Adipocyte (in vitro differentiated cells): ENCODE measurements around the gene SLC25A19.

ENCODE experiments used
- DNase-seq: peaks from one replicate; pipeline ENCODE4 v3.0.0-alpha.2; 2015; ENCODE audit warnings: low read depth
- H3K27me3 ChIP-seq: replicated peaks from 2 replicates; pipeline ENCODE4 v1.7.0; 2013; ENCODE audit warnings: mild to moderate bottlenecking, low read length, moderate library complexity; ENCODE audit not compliant: control insufficient read depth, insufficient read depth
- H3K36me3 ChIP-seq: 2 replicates; pipeline ENCODE4 v1.7.0; 2013; ENCODE audit warnings: low read length, mild to moderate bottlenecking, moderate library complexity; ENCODE audit not compliant: control insufficient read depth, insufficient read depth, severe bottlenecking
- H3K4me1 ChIP-seq: 2 replicates; pipeline ENCODE4 v1.7.0; 2013; ENCODE audit warnings: mild to moderate bottlenecking, low read length, moderate library complexity; ENCODE audit not compliant: control insufficient read depth, insufficient read depth
- H3K4me3 ChIP-seq: 2 replicates; pipeline ENCODE4 v1.7.0; 2013; ENCODE audit warnings: mild to moderate bottlenecking, low read length, moderate library complexity
- H3K9ac ChIP-seq: 2 replicates; pipeline ENCODE4 v1.7.0; 2013; ENCODE audit warnings: mild to moderate bottlenecking, low read length, moderate library complexity
- H3K9me3 ChIP-seq: 2 replicates; pipeline ENCODE4 v1.7.0; 2013; ENCODE audit warnings: mild to moderate bottlenecking, low read length, moderate library complexity; ENCODE audit not compliant: control insufficient read depth

The SLC25A19 gene

DNA sequence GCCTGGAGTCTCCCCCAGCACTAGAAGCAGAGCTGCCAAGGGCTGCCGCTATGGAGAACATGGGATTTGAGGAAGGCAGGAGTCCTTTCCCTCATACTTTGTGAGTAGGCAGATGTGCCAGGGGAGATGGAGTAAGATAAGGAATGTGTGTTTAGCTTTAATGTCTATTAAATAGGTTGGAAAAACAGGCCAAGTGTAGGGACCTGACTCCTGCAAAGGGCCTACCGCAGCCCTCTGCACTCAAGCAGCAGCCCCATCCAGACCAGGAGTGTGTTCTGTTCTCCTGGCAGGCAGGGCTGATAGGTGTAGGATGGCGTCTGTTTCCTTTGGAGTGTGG, 16.4 kb downstream of the SLC25A19 start:
- Histone ChIP-seq H3K4me1 (peaks cover 44% of the 10 kb centered on the region), H3K27me3 (no peaks in the 10 kb centered on the region), H3K4me3 (no peak overlapping the region), H3K9me3 (no peaks in the 10 kb centered on the region), H3K9ac (no peak overlapping the region), H3K36me3 (peaks cover 5% of the 10 kb centered on the region)
- no peak for DNase-seq

DNA sequence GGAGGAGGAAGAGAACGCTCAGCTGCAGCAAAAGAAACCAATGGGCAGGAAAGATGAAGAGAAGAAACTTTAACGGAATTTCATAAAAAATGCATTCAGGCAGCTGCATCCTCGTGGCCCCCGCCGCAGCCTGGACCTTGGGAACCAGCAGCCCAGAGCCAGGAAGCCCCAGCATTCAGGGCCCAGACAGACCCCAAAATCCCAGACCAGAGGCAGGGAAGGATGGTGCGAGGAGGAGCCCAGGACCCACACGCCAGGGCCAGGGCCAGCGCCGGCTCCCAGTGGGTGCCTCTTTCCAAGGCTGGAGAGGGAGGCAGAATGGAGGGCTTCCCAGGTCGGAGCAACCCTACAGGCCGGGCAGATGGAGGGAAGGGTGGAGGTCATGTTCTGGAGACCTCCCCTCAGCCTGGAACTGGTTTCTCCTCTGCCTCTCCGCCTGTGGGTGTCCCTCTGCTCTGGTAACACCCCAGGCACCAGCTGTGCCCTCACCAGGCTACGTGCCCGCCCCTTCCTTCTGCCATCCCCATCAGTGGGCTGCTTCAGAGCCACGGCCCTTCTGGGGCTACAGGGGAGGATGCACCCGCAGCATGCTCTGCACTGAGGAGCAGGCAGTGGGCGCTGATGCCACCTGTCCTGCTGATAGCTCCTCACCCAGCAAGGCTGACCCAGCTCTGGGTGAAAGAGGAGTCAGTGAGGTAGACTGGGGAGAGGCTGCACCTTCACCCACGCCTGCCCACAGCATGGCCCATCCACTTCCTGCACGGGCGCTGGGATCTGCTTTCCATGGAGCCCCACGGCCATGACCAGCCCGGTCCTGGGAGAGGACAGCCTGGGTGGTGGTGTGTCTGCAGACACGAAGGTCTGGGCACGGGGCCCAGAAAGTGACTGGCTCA, 17.0 kb downstream of the SLC25A19 start:
- Histone ChIP-seq H3K27me3 (no peaks in the 10 kb centered on the region), H3K4me3 (peak overlapping the region; percentile 81), H3K9ac (peak overlapping the region; percentile 89), H3K36me3 (peaks cover 3% of the 10 kb centered on the region), H3K4me1 (peaks cover 42% of the 10 kb centered on the region), H3K9me3 (no peaks in the 10 kb centered on the region)
- peak; percentile 18 for DNase-seq

- H3K4me3 ChIP-seq, result peak overlapping the region; percentile 86
- peak; percentile 94 for DNase-seq
- peak overlapping the region; percentile 89 for H3K9ac ChIP-seq
- H3K36me3 ChIP-seq, result peaks cover 6% of the 10 kb centered on the region
- no peaks in the 10 kb centered on the region for H3K27me3 ChIP-seq
- peaks cover 44% of the 10 kb centered on the region for H3K4me1 ChIP-seq
- no peaks in the 10 kb centered on the region for H3K9me3 ChIP-seq
Measured at GRCh38 chr17:75271233-75271954, 17.8 kb downstream of the SLC25A19 start.

DNA sequence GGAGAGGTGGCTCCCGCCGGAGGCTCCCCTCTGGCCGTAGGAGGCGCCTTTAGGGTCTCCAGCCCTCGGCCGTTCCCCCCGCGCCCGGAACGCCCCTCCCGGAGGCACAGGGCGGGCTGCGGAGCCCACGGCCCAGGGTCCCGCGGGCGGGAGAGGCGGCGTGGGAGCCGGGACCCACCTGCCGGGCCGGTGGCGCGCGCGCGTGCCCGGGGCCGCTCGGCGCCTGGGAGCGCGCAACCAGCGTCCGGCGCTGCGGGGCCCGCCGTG, 18.3 kb downstream of the SLC25A19 start, which contains the start of gene MIF4GD:
Gene MIF4GD, minus strand, starts transcription at position 266 of the 267 bp plus-strand sequence. CDS start 1,036 bp downstream, outside the sequence.
- H3K4me1 ChIP-seq, result peaks cover 44% of the 10 kb centered on the region
- DNase-seq, result no peak
- peaks cover 11% of the 10 kb centered on the region for H3K36me3 ChIP-seq
- peak within 1 kb of the TSS; percentile 89 for H3K9ac ChIP-seq
- H3K4me3 ChIP-seq, result peak within 1 kb of the TSS; percentile 86
- no peaks in the 10 kb centered on the region for H3K27me3 ChIP-seq
- no peaks in the 10 kb centered on the region for H3K9me3 ChIP-seq

DNA sequence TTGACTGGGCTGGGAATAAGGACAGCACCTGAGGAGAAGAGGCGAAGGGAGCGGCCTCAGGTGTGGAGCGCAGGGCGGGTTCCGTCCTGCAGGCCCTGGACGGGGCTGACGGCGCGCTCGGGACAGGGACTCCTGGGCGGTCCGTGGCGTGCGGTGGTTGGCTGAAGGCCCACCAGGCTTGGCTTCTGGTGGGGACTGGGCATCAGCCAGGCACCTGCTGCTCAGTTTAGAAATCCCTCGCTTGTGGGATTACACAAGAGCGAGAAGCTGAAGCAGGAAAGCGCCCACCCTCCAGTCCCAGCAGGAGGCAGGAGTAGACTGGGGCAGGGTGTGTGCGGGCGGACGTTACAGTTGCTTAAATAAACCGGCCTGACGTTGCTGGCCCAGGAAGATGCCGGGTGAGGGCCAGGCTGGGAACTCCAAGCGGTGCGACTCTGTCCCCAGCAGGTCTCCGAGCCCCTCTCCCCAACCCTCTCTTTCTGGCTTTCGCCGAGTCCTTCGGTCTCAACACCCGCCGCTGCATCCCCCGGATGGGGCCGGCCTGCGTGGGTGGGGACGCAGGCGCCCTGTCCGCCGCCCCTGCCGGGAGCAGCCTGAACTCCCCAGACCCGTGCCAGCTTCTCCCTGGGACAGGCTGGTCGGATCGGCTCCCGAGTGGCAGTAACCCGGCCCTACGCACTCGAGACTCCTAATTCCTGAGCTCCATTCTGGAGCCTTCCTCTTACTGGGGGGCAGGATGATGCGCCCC, 18.8 kb downstream of the SLC25A19 start:
- peak; percentile 86 for DNase-seq
- Histone ChIP-seq H3K9ac (peak overlapping the region; percentile 89), H3K9me3 (no peaks in the 10 kb centered on the region), H3K4me1 (peaks cover 44% of the 10 kb centered on the region), H3K4me3 (peak overlapping the region; percentile 86), H3K36me3 (peaks cover 16% of the 10 kb centered on the region), H3K27me3 (no peaks in the 10 kb centered on the region)

GRCh38 chr17:75269844-75270217, 19.4 kb downstream of the SLC25A19 start:
- no peak for DNase-seq
- peaks cover 44% of the 10 kb centered on the region for H3K4me1 ChIP-seq
- H3K36me3 ChIP-seq, result peaks cover 20% of the 10 kb centered on the region
- H3K9me3 ChIP-seq, result no peaks in the 10 kb centered on the region
- H3K4me3 ChIP-seq, result peak overlapping the region; percentile 86
- no peaks in the 10 kb centered on the region for H3K27me3 ChIP-seq
- peak overlapping the region; percentile 89 for H3K9ac ChIP-seq

GRCh38 chr17:75267411-75268232, 21.6 kb downstream of the SLC25A19 start:
- Histone ChIP-seq H3K9ac (no peak overlapping the region), H3K9me3 (no peaks in the 10 kb centered on the region), H3K27me3 (no peaks in the 10 kb centered on the region), H3K4me3 (no peak overlapping the region), H3K4me1 (peaks cover 32% of the 10 kb centered on the region), H3K36me3 (peaks cover 31% of the 10 kb centered on the region)
- no peak for DNase-seq

- DNase-seq, result no peak
- Histone ChIP-seq H3K9ac (no peak overlapping the region), H3K36me3 (peaks cover 31% of the 10 kb centered on the region), H3K4me1 (peaks cover 32% of the 10 kb centered on the region), H3K4me3 (no peak overlapping the region), H3K27me3 (no peaks in the 10 kb centered on the region), H3K9me3 (no peaks in the 10 kb centered on the region)
Measured at GRCh38 chr17:75267153-75267410, 22.2 kb downstream of the SLC25A19 start.

DNA sequence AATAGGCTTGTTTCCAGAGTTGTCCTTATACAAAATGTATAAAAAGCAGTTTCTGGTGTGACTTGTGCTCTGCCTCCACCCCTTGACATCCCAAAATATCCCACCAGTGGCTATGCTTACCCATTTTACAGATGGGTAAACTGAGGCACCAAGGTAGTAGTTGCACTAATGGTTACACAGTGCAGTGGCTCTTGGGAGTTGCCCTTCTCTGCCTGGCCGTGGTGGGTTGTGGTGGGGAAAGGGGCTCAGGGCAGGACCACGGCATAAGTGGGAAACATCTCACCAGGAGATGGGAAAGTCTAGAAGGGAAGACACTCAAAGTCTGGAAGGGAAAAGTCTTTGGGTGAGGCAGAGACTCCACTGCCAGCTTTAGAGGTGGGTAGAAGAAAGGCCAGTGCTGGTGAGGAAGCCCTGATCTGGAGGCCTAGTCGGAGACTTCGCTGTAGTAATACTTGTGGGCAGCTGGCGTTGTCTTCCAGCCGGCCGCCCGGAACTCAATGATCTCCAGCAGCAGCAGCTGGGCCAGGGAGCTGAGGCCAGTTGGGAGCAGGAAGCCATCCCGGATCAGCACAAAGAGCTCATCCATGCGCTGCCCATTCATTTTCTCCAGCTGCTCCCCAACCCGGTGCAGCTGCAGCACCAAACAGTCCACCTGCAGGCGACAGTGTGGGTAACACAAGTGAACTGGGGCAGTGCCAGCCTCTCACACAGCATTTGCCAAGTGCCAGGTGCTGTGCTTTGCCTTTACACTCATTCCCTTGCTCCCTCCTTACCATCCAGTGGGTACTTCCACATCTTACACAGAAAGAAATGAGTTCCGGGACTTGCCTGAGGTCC, 22.7 kb downstream of the SLC25A19 start:
- Histone ChIP-seq H3K9ac (no peak overlapping the region), H3K4me1 (peaks cover 26% of the 10 kb centered on the region), H3K36me3 (peaks cover 31% of the 10 kb centered on the region), H3K27me3 (no peaks in the 10 kb centered on the region), H3K9me3 (no peaks in the 10 kb centered on the region), H3K4me3 (no peak overlapping the region)
- DNase-seq, result no peak

- Histone ChIP-seq H3K27me3 (no peaks in the 10 kb centered on the region), H3K4me3 (no peak overlapping the region), H3K9me3 (no peaks in the 10 kb centered on the region), H3K36me3 (peaks cover 31% of the 10 kb centered on the region), H3K9ac (no peak overlapping the region), H3K4me1 (peaks cover 25% of the 10 kb centered on the region)
- no peak for DNase-seq
Measured at GRCh38 chr17:75265614-75266315, 23.5 kb downstream of the SLC25A19 start.
